HCT116 (cell line): Measurements from ENCODE around the gene EMILIN2. TPM values are rescaled to one million over a fixed set of nuclear protein-coding genes. Genes with fewer than 3 reads are reported as not detected.

ENCODE experiments used
- ATAC-seq: fragments of 200-7000 bp; cut with Tn5 transposase; 2 replicates; pipeline ENCODE4 v1.9.1; 2020; ENCODE audit warnings: mild to moderate bottlenecking, moderate library complexity
- BruUV-seq: library from RNA; stranded (reverse); fragments of 400-500 nt; replicated peaks from 2 replicates; lab custom pipeline; 2021; lab: Mats Ljungman, UMichigan
- CTCF ChIA-PET: fragments of 300-600 bp; sonication (Branson Sonifier 250); formaldehyde crosslinking; loops from one replicate; lab custom pipeline; 2021; ENCODE audit warnings: antibody characterized with exemption; lab: Charles Lee
- POLR2A ChIA-PET: fragments of 300-600, 350-600 bp; sonication (Branson Sonifier 250); formaldehyde crosslinking; loops from one replicate; lab custom pipeline; 2021; ENCODE audit warnings: antibody characterized with exemption; lab: Charles Lee
- RAD21 ChIA-PET, 2 experiments: fragments of 300-600 bp; sonication (Branson Sonifier 250); formaldehyde crosslinking; loops; one replicate each; lab custom pipeline; 2023; ENCODE audit warnings: low total read pairs in 2 of 2; ENCODE audit not compliant: uncharacterized antibody in 2 of 2, unreplicated experiment in 2 of 2, low non-redundant PET in 1 of 2; lab: Charles Lee
- DNase-seq: peaks from one replicate; pipeline ENCODE4 v3.0.0-alpha.2; 2010; ENCODE audit warnings: low read depth, low spot score
- H2AFZ ChIP-seq: fragments of 200-600 bp; shearing (Covaris generic), sonication (generic); 2 replicates; pipeline ENCODE4 v1.6.1; 2017; ENCODE audit warnings: low read depth, mixed run types, mixed read lengths, antibody characterized with exemption, low read length; ENCODE audit not compliant: poor library complexity, severe bottlenecking
- H3K27ac ChIP-seq: 2 replicates; pipeline ENCODE4 v1.5.1; 2012; ENCODE audit warnings: low read depth, low read length
- H3K27me3 ChIP-seq: fragments of 200-600 bp; sonication (generic); 2 replicates; pipeline ENCODE4 v1.6.1; 2016; ENCODE audit warnings: mixed run types, low read length, mixed read lengths; ENCODE audit not compliant: insufficient read depth
- H3K36me3 ChIP-seq, 2 experiments: fragments of 200-500 bp in 1 of 2; fragments of 200-600 bp in 1 of 2; sonication (Bioruptor generic) in 1 of 2; sonication (generic) in 1 of 2; 2 replicates each; pipeline versions ENCODE4 v1.5.1 to v1.6.1; 2014 to 2016; ENCODE audit warnings: low read length in 2 of 2, inconsistent platforms in 1 of 2, mixed read lengths in 1 of 2, mixed run types in 1 of 2; ENCODE audit not compliant: insufficient read depth in 2 of 2, control insufficient read depth in 1 of 2
- H3K4me1 ChIP-seq, 2 experiments: fragments of 200-600 bp in 1 of 2; sonication (generic) in 1 of 2; 2 replicates each; pipeline versions ENCODE4 v1.5.1 to v1.6.1; 2012 to 2017; ENCODE audit warnings: low read length in 2 of 2, inconsistent platforms in 1 of 2, mild to moderate bottlenecking in 1 of 2, mixed read lengths in 1 of 2, mixed run types in 1 of 2, moderate library complexity in 1 of 2; ENCODE audit not compliant: insufficient read depth in 2 of 2, control insufficient read depth in 1 of 2
- H3K4me2 ChIP-seq: fragments of 200-600 bp; sonication (generic); 2 replicates; pipeline ENCODE4 v1.6.1; 2017; ENCODE audit warnings: mixed run types, low read length, mixed read lengths
- H3K4me3 ChIP-seq, 2 experiments: fragments of 200-600 bp in 1 of 2; sonication (generic) in 1 of 2; replicated peaks in 1 of 2; 2 replicates each; pipeline ENCODE4 v1.5.1; 2011 to 2016; ENCODE audit warnings: low read length in 2 of 2, control low read depth in 1 of 2, low read depth in 1 of 2, mild to moderate bottlenecking in 1 of 2, mixed read lengths in 1 of 2, mixed run types in 1 of 2
- H3K79me2 ChIP-seq: fragments of 200-600 bp; sonication (generic); 2 replicates; pipeline ENCODE4 v1.6.1; 2017; ENCODE audit warnings: mild to moderate bottlenecking, mixed run types, low read length, moderate library complexity, mixed read lengths; ENCODE audit not compliant: insufficient read depth
- H3K9ac ChIP-seq: fragments of 200-600 bp; sonication (generic); 2 replicates; pipeline ENCODE4 v1.6.1; 2016; ENCODE audit warnings: low read length, mixed read lengths
- H3K9me2 ChIP-seq: fragments of 200-600 bp; sonication (generic), shearing (Covaris generic); 2 replicates; pipeline ENCODE4 v1.6.1; 2017; ENCODE audit warnings: mixed run types, mild to moderate bottlenecking, moderate library complexity; ENCODE audit not compliant: insufficient read depth
- H3K9me3 ChIP-seq, 2 experiments: fragments of 200-500 bp in 1 of 2; fragments of 200-600 bp in 1 of 2; sonication (Bioruptor generic) in 1 of 2; sonication (generic) in 1 of 2; 2 replicates each; pipeline ENCODE4 v1.6.1; 2014 to 2017; ENCODE audit warnings: low read length in 2 of 2, mixed read lengths in 2 of 2, inconsistent platforms in 1 of 2, low read depth in 1 of 2, mild to moderate bottlenecking in 1 of 2, mixed run types in 1 of 2, moderate library complexity in 1 of 2; ENCODE audit not compliant: control insufficient read depth in 1 of 2, insufficient read depth in 1 of 2
- H4K20me1 ChIP-seq: fragments of 200-600 bp; sonication (generic), shearing (Covaris generic); 2 replicates; pipeline ENCODE4 v1.6.1; 2017; ENCODE audit warnings: mixed run types, mild to moderate bottlenecking, moderate library complexity; ENCODE audit not compliant: insufficient read depth
- CEBPB ChIP-seq: IDR thresholded peaks from 2 replicates; pipeline ENCODE4 v1.6.1; 2012; ENCODE audit warnings: low read depth
- EGR1 ChIP-seq: IDR thresholded peaks from 2 replicates; pipeline ENCODE4 v1.6.1; 2012; ENCODE audit warnings: low read depth
- ELF1 ChIP-seq: IDR thresholded peaks from 2 replicates; pipeline ENCODE4 v1.6.1; 2012; ENCODE audit warnings: low read depth, borderline replicate concordance
- EZH2phosphoT487 ChIP-seq: fragments of 200-600 bp; IDR thresholded peaks from 2 replicates; pipeline ENCODE4 v1.6.1; 2018; ENCODE audit warnings: antibody characterized with exemption, borderline replicate concordance
- FOSL1 ChIP-seq: IDR thresholded peaks from 2 replicates; pipeline ENCODE4 v1.6.1; 2012; ENCODE audit warnings: low read depth
- JUND ChIP-seq: IDR thresholded peaks from 2 replicates; pipeline ENCODE4 v1.6.1; 2012
- MAX ChIP-seq: IDR thresholded peaks from 2 replicates; pipeline ENCODE4 v1.6.1; 2012
- POLR2A ChIP-seq: IDR thresholded peaks from 2 replicates; pipeline ENCODE4 v1.7.0; 2011; ENCODE audit warnings: borderline replicate concordance; ENCODE audit not compliant: insufficient read depth, insufficient read length; ENCODE audit errors: extremely low read depth
- REST ChIP-seq: IDR thresholded peaks from 2 replicates; pipeline ENCODE4 v1.6.1; 2012; ENCODE audit warnings: low read depth
- SIN3A ChIP-seq: IDR thresholded peaks from 2 replicates; pipeline ENCODE4 v1.6.1; 2012; ENCODE audit warnings: low read depth
- SRF ChIP-seq: IDR thresholded peaks from 2 replicates; pipeline ENCODE4 v1.6.1; 2012; ENCODE audit warnings: low read depth
- TCF7L2 ChIP-seq: IDR thresholded peaks from 2 replicates; pipeline ENCODE4 v1.7.0; 2011; ENCODE audit warnings: borderline replicate concordance, inconsistent platforms; ENCODE audit not compliant: insufficient read depth, insufficient read length; ENCODE audit errors: extremely low read depth
- YY1 ChIP-seq: IDR thresholded peaks from 2 replicates; pipeline ENCODE4 v1.6.1; 2011; ENCODE audit warnings: low read length, low read depth, moderate library complexity, mild to moderate bottlenecking; ENCODE audit not compliant: insufficient replicate concordance; ENCODE audit errors: extremely low read depth
- ZBTB33 ChIP-seq: IDR thresholded peaks from 2 replicates; pipeline ENCODE4 v1.6.1; 2011; ENCODE audit warnings: mild to moderate bottlenecking, low read length, moderate library complexity; ENCODE audit not compliant: insufficient replicate concordance; ENCODE audit errors: extremely low read depth
- intact Hi-C: fragments of 100-400 bp; cut with micrococcal nuclease; formaldehyde crosslinking; loops from 2 replicates; pipeline ENCODE4 v1.10.0; 2022
- total RNA-seq: library from RNA; stranded (reverse); gene quantifications from one replicate; pipeline ENCODE4 v1.2.1, GENCODE V29; 2021; ENCODE audit not compliant: unreplicated experiment

Gene EMILIN2
- total RNA-seq, 1 experiment from 2014 or later: 23.4 TPM

GRCh38 chr18:2824865-2825264 lies 21.9 kb upstream of the EMILIN2 start:
- BruUV-seq: no TSS peak
- no peak overlapping the region for H3K4me2 ChIP-seq
- ChIA-PET POLR2A (no interaction called here), RAD21 (no interaction called here), CTCF (no interaction called here)
- no peaks in the 10 kb centered on the region for H3K36me3 ChIP-seq
- DNase-seq (no peak), ATAC-seq (no peak)
- H3K4me1 ChIP-seq: no peaks in the 10 kb centered on the region
- TF ChIP-seq JUND (no peak), TCF7L2 (no peak), EZH2phosphoT487 (no peak), FOSL1 (no peak), CEBPB (no peak), EGR1 (no peak), POLR2A (no peak), SIN3A (no peak)
- no peaks in the 10 kb centered on the region for H3K9me2 ChIP-seq
- H3K27ac ChIP-seq: no peak overlapping the region
- H3K27me3 ChIP-seq: no peaks in the 10 kb centered on the region
- H3K9ac ChIP-seq: no peak overlapping the region
- intact Hi-C loops: no loop called here
- no peaks in the 10 kb centered on the region for H3K79me2 ChIP-seq
- no peak overlapping the region for H3K4me3 ChIP-seq
- no peaks in the 10 kb centered on the region for H3K9me3 ChIP-seq
- no peaks in the 10 kb centered on the region for H4K20me1 ChIP-seq
- H2AFZ ChIP-seq: no peak overlapping the region

- no TSS peak for BruUV-seq
These were observed 21.1 kb upstream of the EMILIN2 start for GRCh38 chr18:2825613-2826175.

More at GRCh38 chr18:2825613-2826175, 21.1 kb upstream of the EMILIN2 start:
- H3K27me3 ChIP-seq: no peaks in the 10 kb centered on the region
- POLR2A ChIA-PET: no interaction called here
- TF ChIP-seq FOSL1: no peak
- TF ChIP-seq ZBTB33: no peak
- TF ChIP-seq EGR1: no peak
- no peak for TF ChIP-seq CEBPB
- no peak for TF ChIP-seq SIN3A
- no peak for TF ChIP-seq MAX
- TF ChIP-seq YY1: no peak
- no peak for TF ChIP-seq REST
- no peak for TF ChIP-seq ELF1
- no peak for TF ChIP-seq SRF
- RAD21 ChIA-PET: no interaction called here
- no peaks in the 10 kb centered on the region for H3K9me2 ChIP-seq
- H3K9me3 ChIP-seq: no peaks in the 10 kb centered on the region
- H4K20me1 ChIP-seq: no peaks in the 10 kb centered on the region
- no peaks in the 10 kb centered on the region for H3K36me3 ChIP-seq
- intact Hi-C loops: no loop called here
- H3K4me1 ChIP-seq: no peaks in the 10 kb centered on the region
- no peak overlapping the region for H2AFZ ChIP-seq
- no peaks in the 10 kb centered on the region for H3K79me2 ChIP-seq
- H3K4me2 ChIP-seq: no peak overlapping the region
- no peak overlapping the region for H3K9ac ChIP-seq
- no peak for ATAC-seq
- CTCF ChIA-PET: no interaction called here
- no peak overlapping the region for H3K27ac ChIP-seq
- no peak overlapping the region for H3K4me3 ChIP-seq
- DNase-seq: no peak
